Measurements from ENCODE around the gene GLP1R. TPM values are rescaled to one million over a fixed set of nuclear protein-coding genes. Genes with fewer than 3 reads are reported as not detected.

The GLP1R gene
- total and polyA plus RNA-seq, 2 of the 13 experiments (the other 11 are each of a cell fraction or from before 2014, with no cell fraction given) = not detected

DNA sequence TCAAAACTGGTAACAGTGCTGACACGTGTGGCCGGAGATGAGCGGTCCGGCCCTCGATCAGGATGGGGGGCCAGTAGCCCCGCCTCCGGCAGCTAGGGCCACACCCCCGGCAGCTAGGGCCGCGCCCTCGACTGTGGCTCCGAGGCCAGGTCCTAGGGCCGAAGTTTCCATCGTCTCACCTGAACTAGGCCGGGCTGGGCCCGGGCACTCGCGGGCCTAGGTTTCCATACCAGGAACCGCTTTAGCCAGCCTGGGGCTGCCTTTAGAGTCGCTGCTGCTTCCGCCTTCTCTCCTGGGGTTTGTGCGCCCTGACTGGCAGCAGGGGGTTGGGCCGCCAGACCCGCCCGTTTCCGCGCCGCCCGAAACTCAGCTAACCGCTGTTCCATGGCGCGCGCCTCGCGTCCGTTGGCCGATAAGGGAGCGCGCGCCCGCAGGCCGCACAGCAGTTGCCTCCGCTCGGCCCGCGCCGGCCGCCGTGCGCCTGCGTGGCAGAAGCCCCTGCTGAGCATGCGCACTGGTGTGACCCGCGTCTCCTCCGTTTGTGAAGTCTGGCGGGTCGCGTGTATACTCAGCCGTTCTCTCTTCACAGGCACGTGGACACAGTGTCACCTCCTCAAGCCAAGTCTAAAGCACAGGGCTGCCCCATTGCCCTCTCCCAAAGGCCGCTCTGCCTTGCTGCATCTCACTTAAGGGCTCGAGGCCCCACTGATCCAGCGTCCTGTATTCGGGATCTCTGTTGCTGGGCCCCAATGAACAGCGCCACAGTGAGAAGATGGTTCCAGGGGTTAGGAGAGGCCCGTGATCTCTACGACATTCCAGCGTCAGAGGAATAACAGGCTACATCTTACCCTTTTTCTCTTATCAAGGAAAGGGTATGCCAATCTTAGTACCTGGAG lies 66.4 kb downstream of the GLP1R start, which contains the start of gene SAYSD1 (continued):
- TF ChIP-seq, protein P1, sequence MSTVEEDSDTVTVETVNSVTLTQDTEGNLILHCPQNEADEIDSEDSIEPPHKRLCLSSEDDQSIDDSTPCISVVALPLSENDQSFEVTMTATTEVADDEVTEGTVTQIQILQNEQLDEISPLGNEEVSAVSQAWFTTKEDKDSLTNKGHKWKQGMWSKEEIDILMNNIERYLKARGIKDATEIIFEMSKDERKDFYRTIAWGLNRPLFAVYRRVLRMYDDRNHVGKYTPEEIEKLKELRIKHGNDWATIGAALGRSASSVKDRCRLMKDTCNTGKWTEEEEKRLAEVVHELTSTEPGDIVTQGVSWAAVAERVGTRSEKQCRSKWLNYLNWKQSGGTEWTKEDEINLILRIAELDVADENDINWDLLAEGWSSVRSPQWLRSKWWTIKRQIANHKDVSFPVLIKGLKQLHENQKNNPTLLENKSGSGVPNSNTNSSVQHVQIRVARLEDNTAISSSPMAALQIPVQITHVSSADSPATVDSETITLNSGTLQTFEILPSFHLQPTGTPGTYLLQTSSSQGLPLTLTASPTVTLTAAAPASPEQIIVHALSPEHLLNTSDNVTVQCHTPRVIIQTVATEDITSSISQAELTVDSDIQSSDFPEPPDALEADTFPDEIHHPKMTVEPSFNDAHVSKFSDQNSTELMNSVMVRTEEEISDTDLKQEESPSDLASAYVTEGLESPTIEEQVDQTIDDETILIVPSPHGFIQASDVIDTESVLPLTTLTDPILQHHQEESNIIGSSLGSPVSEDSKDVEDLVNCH (CRISPR knock-in tag; IDR thresholded peaks at IDR 0.05) = peak; percentile 95; the same call in 1 of the 2 replicates
- TF ChIP-seq ZNF747 (CRISPR knock-in tag; IDR thresholded peaks at IDR 0.05; ENCODE audit: borderline replicate concordance) (peak; percentile 82), STAG1 (CRISPR knock-in tag; IDR thresholded peaks at IDR 0.05) (no peak), ZNF253 (CRISPR knock-in tag; IDR thresholded peaks at IDR 0.05; ENCODE audit: borderline replicate concordance) (peak; percentile 98), ZNF792 (CRISPR knock-in tag; IDR thresholded peaks at IDR 0.05) (peak; percentile 95), SRF (IDR thresholded peaks at IDR 0.05; ENCODE audit: low read depth, low read length) (no peak), CEBPG (CRISPR knock-in tag; IDR thresholded peaks at IDR 0.05) (peak; percentile 25; the same call in 1 of the 2 replicates), ZNF563 (CRISPR knock-in tag; IDR thresholded peaks at IDR 0.05) (peak; percentile 99), CENPT (CRISPR knock-in tag; IDR thresholded peaks at IDR 0.05; ENCODE audit: low read depth) (peak; percentile 96), ZFP36 (IDR thresholded peaks at IDR 0.05; ENCODE audit: borderline replicate concordance, low read depth, low read length, partially characterized antibody) (no peak), MAF1 (CRISPR knock-in tag; IDR thresholded peaks at IDR 0.05; ENCODE audit: borderline replicate concordance) (no peak; the same call in 1 of the 2 replicates), TBL1XR1 (IDR thresholded peaks at IDR 0.05; ENCODE audit: borderline replicate concordance, low read length, partially characterized antibody) (peak; percentile 22), PITX1 (CRISPR knock-in tag; IDR thresholded peaks at IDR 0.05) (peak; percentile 71), FOXK1 (CRISPR knock-in tag; IDR thresholded peaks at IDR 0.05; ENCODE audit: borderline replicate concordance, low read depth) (peak; percentile 50; the same call in 1 of the 2 replicates)
- TF ChIP-seq, protein P2, sequence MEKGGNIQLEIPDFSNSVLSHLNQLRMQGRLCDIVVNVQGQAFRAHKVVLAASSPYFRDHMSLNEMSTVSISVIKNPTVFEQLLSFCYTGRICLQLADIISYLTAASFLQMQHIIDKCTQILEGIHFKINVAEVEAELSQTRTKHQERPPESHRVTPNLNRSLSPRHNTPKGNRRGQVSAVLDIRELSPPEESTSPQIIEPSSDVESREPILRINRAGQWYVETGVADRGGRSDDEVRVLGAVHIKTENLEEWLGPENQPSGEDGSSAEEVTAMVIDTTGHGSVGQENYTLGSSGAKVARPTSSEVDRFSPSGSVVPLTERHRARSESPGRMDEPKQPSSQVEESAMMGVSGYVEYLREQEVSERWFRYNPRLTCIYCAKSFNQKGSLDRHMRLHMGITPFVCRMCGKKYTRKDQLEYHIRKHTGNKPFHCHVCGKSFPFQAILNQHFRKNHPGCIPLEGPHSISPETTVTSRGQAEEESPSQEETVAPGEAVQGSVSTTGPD (CRISPR knock-in tag; IDR thresholded peaks at IDR 0.05) = no peak; the same call in 1 of the 2 replicates
- TF ChIP-seq, protein P3, sequence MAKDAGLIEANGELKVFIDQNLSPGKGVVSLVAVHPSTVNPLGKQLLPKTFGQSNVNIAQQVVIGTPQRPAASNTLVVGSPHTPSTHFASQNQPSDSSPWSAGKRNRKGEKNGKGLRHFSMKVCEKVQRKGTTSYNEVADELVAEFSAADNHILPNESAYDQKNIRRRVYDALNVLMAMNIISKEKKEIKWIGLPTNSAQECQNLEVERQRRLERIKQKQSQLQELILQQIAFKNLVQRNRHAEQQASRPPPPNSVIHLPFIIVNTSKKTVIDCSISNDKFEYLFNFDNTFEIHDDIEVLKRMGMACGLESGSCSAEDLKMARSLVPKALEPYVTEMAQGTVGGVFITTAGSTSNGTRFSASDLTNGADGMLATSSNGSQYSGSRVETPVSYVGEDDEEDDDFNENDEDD (CRISPR knock-in tag; IDR thresholded peaks at IDR 0.05; ENCODE audit: borderline replicate concordance) = peak; percentile 97
- TF ChIP-seq, protein P4, sequence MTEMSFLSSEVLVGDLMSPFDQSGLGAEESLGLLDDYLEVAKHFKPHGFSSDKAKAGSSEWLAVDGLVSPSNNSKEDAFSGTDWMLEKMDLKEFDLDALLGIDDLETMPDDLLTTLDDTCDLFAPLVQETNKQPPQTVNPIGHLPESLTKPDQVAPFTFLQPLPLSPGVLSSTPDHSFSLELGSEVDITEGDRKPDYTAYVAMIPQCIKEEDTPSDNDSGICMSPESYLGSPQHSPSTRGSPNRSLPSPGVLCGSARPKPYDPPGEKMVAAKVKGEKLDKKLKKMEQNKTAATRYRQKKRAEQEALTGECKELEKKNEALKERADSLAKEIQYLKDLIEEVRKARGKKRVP (CRISPR knock-in tag; IDR thresholded peaks at IDR 0.05) = peak in 1 of 2 experiments; percentile 73; a peak in 2 of 4 replicates
- TF ChIP-seq, protein P5, sequence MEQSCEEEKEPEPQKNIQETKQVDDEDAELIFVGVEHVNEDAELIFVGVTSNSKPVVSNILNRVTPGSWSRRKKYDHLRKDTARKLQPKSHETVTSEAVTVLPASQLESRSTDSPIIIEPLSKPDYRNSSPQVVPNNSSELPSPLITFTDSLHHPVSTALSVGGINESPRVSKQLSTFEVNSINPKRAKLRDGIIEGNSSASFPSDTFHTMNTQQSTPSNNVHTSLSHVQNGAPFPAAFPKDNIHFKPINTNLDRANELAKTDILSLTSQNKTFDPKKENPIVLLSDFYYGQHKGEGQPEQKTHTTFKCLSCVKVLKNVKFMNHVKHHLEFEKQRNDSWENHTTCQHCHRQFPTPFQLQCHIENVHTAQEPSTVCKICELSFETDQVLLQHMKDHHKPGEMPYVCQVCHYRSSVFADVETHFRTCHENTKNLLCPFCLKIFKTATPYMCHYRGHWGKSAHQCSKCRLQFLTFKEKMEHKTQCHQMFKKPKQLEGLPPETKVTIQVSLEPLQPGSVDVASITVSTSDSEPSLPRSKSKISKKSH (CRISPR knock-in tag; IDR thresholded peaks at IDR 0.05; ENCODE audit: borderline replicate concordance) = peak; percentile 94; the same call in 1 of the 2 replicates
- TF ChIP-seq, protein P6, sequence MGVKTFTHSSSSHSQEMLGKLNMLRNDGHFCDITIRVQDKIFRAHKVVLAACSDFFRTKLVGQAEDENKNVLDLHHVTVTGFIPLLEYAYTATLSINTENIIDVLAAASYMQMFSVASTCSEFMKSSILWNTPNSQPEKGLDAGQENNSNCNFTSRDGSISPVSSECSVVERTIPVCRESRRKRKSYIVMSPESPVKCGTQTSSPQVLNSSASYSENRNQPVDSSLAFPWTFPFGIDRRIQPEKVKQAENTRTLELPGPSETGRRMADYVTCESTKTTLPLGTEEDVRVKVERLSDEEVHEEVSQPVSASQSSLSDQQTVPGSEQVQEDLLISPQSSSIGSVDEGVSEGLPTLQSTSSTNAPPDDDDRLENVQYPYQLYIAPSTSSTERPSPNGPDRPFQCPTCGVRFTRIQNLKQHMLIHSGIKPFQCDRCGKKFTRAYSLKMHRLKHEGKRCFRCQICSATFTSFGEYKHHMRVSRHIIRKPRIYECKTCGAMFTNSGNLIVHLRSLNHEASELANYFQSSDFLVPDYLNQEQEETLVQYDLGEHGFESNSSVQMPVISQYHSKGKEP (CRISPR knock-in tag; IDR thresholded peaks at IDR 0.05) = peak; percentile 81
